ENCODE results near the gene ZNF688. TPM values are rescaled to one million over a fixed set of nuclear protein-coding genes. Genes with fewer than 3 reads are reported as not detected.
A peak's percentile ranks its signal among the peaks of the same experiment; 100 is the strongest.

ZNF688 gene
- total and polyA plus RNA-seq, 2 donors from 2014 or later: 16.7 to 32.7 TPM

GRCh38 chr16:30604316-30604947 lies 32.9 kb upstream of the ZNF688 start:
- Histone ChIP-seq H3K27me3 (ENCODE audit: control insufficient read depth, insufficient read depth, low read length) (no peaks in the 10 kb centered on the region), H3K27ac (ENCODE audit: low read depth in 2 of 2, low read length in 2 of 2) (peak overlapping the region in 1 of 2 donors; percentile 26), H3K4me3 (ENCODE audit: low read length in 3 of 3) (peak overlapping the region in 2 of 3 donors; percentile 4 to 59), H3K4me1 (ENCODE audit: control insufficient read depth in 2 of 3, insufficient read depth in 2 of 3, low read depth in 1 of 3, low read length in 3 of 3) (peaks cover 0 to 23% (median 9%) of the 10 kb centered on the region in 3 donors), H3K9ac (ENCODE audit: low read length in 3 of 3) (peak overlapping the region in 1 of 3 donors; percentile 2), H3K9me3 (ENCODE audit: control insufficient read depth in 2 of 3, insufficient read depth in 1 of 3, low read length in 3 of 3) (no peaks in the 10 kb centered on the region), H3K36me3 (ENCODE audit: control insufficient read depth in 2 of 3, insufficient read depth in 3 of 3, low read length in 3 of 3) (peaks cover 2 to 13% (median 9%) of the 10 kb centered on the region in 3 donors)
- intact Hi-C loops (cut with DNase I): no loop called here
- FAIRE-seq: no peak
- TF ChIP-seq CTCF (IDR thresholded peaks at IDR 0.05; ENCODE audit: borderline replicate concordance, extremely low read depth, insufficient read depth): no peak
- DNase-seq: no peak

GRCh38 chr16:30603945-30604315 lies 32.4 kb upstream of the ZNF688 start:
- intact Hi-C loops (cut with DNase I): no loop called here
- Histone ChIP-seq H3K27me3 (ENCODE audit: control insufficient read depth, insufficient read depth, low read length) (no peaks in the 10 kb centered on the region), H3K9ac (ENCODE audit: low read length in 3 of 3) (no peak overlapping the region), H3K4me3 (ENCODE audit: low read length in 3 of 3) (no peak overlapping the region), H3K9me3 (ENCODE audit: control insufficient read depth in 2 of 3, insufficient read depth in 1 of 3, low read length in 3 of 3) (no peaks in the 10 kb centered on the region), H3K4me1 (ENCODE audit: control insufficient read depth in 2 of 3, insufficient read depth in 2 of 3, low read depth in 1 of 3, low read length in 3 of 3) (peaks cover 0 to 18% (median 7%) of the 10 kb centered on the region in 3 donors), H3K27ac (ENCODE audit: low read depth in 2 of 2, low read length in 2 of 2) (peak overlapping the region in 1 of 2 donors; percentile 26), H3K36me3 (ENCODE audit: control insufficient read depth in 2 of 3, insufficient read depth in 3 of 3, low read length in 3 of 3) (peaks cover 2 to 13% (median 9%) of the 10 kb centered on the region in 3 donors)
- FAIRE-seq (no peak), DNase-seq (no peak)
- TF ChIP-seq CTCF (IDR thresholded peaks at IDR 0.05; ENCODE audit: borderline replicate concordance, extremely low read depth, insufficient read depth): no peak

- TF ChIP-seq CTCF (IDR thresholded peaks at IDR 0.05; ENCODE audit: borderline replicate concordance, extremely low read depth, insufficient read depth): no peak
- DNase-seq (peak in 1 of 5 donors; percentile 43), FAIRE-seq (no peak)
- no peak overlapping the region for H3K9ac ChIP-seq (ENCODE audit: low read length in 3 of 3)
- intact Hi-C loops (cut with DNase I): no loop called here
- peaks cover 2 to 8% (median 7%) of the 10 kb centered on the region in 3 donors for H3K36me3 ChIP-seq (ENCODE audit: control insufficient read depth in 2 of 3, insufficient read depth in 3 of 3, low read length in 3 of 3)
- no peak overlapping the region for H3K27ac ChIP-seq (ENCODE audit: low read depth in 2 of 2, low read length in 2 of 2)
- no peak overlapping the region for H3K4me3 ChIP-seq (ENCODE audit: low read length in 3 of 3)
- peaks cover 0 to 13% (median 7%) of the 10 kb centered on the region in 3 donors for H3K4me1 ChIP-seq (ENCODE audit: control insufficient read depth in 2 of 3, insufficient read depth in 2 of 3, low read depth in 1 of 3, low read length in 3 of 3)
- no peaks in the 10 kb centered on the region for H3K9me3 ChIP-seq (ENCODE audit: control insufficient read depth in 2 of 3, insufficient read depth in 1 of 3, low read length in 3 of 3)
- no peaks in the 10 kb centered on the region for H3K27me3 ChIP-seq (ENCODE audit: control insufficient read depth, insufficient read depth, low read length)
These were observed 31.2 kb upstream of the ZNF688 start for GRCh38 chr16:30602616-30603277.
